ENCODE measurements around the gene RBBP8.
"Not testable (repeated sequence)": the region's sequence is repeated elsewhere in the genome, so short reads cannot be mapped to it uniquely, and the experiment has no call there.

Gene RBBP8

GRCh38 chr18:22946217-22946616, 13.1 kb downstream of the RBBP8 start:
- no peak for DNase-seq

- DNase-seq = no peak
These were observed 13.7 kb downstream of the RBBP8 start for GRCh38 chr18:22946846-22947245.

GRCh38 chr18:22951823-22952222, 18.7 kb downstream of the RBBP8 start:
- no peak for DNase-seq

- no peak for DNase-seq
These were observed 19.4 kb downstream of the RBBP8 start for GRCh38 chr18:22952525-22952924.

- not testable (repeated sequence) for DNase-seq
These were observed 20.9 kb downstream of the RBBP8 start for GRCh38 chr18:22953982-22954381.

GRCh38 chr18:22956226-22956625, 23.1 kb downstream of the RBBP8 start:
- no peak for DNase-seq

- no peak for DNase-seq
These were observed 28.0 kb downstream of the RBBP8 start for GRCh38 chr18:22961156-22961555.

GRCh38 chr18:22962004-22962403, 28.9 kb downstream of the RBBP8 start:
- DNase-seq = no peak

GRCh38 chr18:22964116-22964515, 31.0 kb downstream of the RBBP8 start:
- DNase-seq = no peak

GRCh38 chr18:22964722-22965121, 31.6 kb downstream of the RBBP8 start:
- DNase-seq = no peak

GRCh38 chr18:22971038-22971437, 37.9 kb downstream of the RBBP8 start:
- no peak for DNase-seq

GRCh38 chr18:22974001-22974400, 40.9 kb downstream of the RBBP8 start:
- no peak for DNase-seq

- DNase-seq = no peak
These were observed 41.6 kb downstream of the RBBP8 start for GRCh38 chr18:22974707-22975106.

- DNase-seq = no peak
These were observed 42.4 kb downstream of the RBBP8 start for GRCh38 chr18:22975508-22975907.

- DNase-seq = no peak
These were observed 44.9 kb downstream of the RBBP8 start for GRCh38 chr18:22977847-22978701.

GRCh38 chr18:22980394-22980793, 47.3 kb downstream of the RBBP8 start:
- no peak for DNase-seq

- DNase-seq = no peak
These were observed 48.4 kb downstream of the RBBP8 start for GRCh38 chr18:22981274-22982133.

GRCh38 chr18:22983175-22983574, 50.0 kb downstream of the RBBP8 start:
- no peak for DNase-seq

- DNase-seq = no peak
These were observed 52.1 kb downstream of the RBBP8 start for GRCh38 chr18:22985250-22985649.

GRCh38 chr18:22987547-22988189, 54.5 kb downstream of the RBBP8 start:
- no peak for DNase-seq

- no peak for DNase-seq
These were observed 55.1 kb downstream of the RBBP8 start for GRCh38 chr18:22988208-22988607.

- no peak for DNase-seq
These were observed 65.2 kb downstream of the RBBP8 start for GRCh38 chr18:22998344-22998743.

- DNase-seq = no peak
These were observed 66.1 kb downstream of the RBBP8 start for GRCh38 chr18:22999212-22999611.

- no peak for DNase-seq
These were observed 66.5 kb downstream of the RBBP8 start for GRCh38 chr18:22999647-23000046.

Data from NCI-H187 treated with DMSO at 0.1 percent for 48 hours (cell line).